Measurements from ENCODE around the gene NKAIN2.
"Not testable (repeated sequence)": the region's sequence is repeated elsewhere in the genome, so short reads cannot be mapped to it uniquely, and the experiment has no call there.

The NKAIN2 gene

GRCh38 chr6:123888771-123889513, 85.3 kb downstream of the NKAIN2 start:
- DNase-seq, result peak in 3 of 51 donors; percentile 1 to 41 (median 2)

DNA sequence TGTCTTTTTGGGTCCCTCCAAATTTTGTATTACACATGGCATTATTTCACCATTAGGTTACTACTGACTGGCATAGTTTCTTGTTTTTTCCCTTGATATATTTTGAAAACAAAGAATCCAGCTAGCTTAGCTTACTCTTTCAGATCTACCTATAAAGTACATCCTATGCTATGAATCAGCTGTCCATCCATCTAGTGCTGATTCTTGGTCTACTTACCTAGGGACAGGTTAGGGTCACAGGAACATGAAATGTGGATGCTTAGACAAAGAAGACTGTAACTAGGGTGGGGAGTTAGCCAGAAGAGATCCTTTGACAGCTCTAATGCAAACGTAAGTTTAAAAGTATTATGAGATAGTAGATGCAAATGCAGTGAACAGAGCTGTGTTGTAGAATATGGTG, 91.7 kb downstream of the NKAIN2 start:
- no peak for DNase-seq

GRCh38 chr6:123895806-123896205, 92.1 kb downstream of the NKAIN2 start:
- no peak for DNase-seq

GRCh38 chr6:123896869-123897268, 93.2 kb downstream of the NKAIN2 start:
- no peak for DNase-seq

DNA sequence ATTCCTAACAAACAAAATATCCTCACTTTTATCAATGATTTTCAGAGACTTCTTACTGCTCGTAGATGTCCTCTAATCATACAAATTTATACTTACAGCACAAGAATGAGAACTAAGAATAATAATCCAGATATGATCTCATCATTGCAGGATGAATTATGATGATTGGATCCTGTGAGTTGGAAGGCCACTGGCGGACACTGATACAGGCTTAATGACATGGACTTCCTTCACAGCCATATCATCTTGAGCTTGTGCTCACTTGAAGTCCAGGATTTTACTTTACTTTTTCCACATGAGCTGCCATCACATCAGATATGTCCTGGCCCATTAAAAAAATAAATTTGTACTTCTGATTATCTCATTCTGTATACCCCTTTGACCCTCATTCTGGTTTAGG, 94.3 kb downstream of the NKAIN2 start:
- DNase-seq, result no peak

- no peak for DNase-seq
Measured at GRCh38 chr6:123898665-123899064, 95.0 kb downstream of the NKAIN2 start.

- no peak for DNase-seq
Measured at GRCh38 chr6:123899745-123900144, 96.1 kb downstream of the NKAIN2 start.

DNA sequence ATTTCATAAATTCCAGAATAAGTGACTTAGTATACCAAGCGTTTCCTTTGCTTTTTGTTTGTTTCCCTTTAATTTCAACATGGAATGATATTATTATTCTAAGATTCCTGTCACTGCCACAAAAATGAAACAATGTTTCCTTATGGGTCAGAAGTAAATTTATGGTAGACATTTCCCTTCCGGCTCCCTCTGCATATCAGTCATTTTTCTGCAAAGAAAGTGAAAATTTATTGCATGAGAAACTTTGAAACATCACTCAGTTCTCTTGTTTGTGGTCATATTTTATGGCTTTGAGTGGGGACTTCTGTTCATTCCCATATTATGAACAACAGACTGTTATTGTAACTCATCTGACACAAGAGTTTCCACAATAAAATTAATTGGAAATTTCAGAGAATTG, 97.8 kb downstream of the NKAIN2 start:
- DNase-seq, result no peak

DNA sequence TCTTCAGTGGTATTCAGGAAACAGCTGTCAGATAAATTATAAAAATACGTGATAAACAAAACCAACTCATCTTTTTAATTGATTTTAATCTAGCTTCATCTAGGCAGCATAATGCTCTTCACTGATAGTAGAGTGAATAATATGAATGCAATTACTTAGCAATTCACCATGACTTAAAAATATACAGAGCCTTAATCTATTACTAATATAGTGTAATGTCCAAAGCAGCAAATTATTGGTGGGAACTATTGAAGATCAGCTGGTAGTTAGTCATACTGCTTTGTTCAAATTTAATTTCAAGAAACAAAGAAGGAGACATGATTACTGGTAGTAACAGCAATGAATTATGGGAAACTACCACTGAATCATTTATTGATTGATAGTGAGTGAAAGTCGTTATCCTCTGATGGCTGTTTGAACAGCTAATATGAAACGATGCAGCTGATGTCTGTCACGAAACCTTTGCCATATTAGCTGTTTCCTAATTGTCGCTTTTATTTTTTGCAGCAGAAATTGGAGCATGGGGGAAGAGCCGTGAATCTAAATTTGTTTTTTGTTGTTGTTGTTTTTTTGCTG, 99.2 kb downstream of the NKAIN2 start:
- DNase-seq, result no peak

- DNase-seq, result no peak
Measured at GRCh38 chr6:123904228-123904627, 100.6 kb downstream of the NKAIN2 start.

GRCh38 chr6:123908797-123909196, 105.1 kb downstream of the NKAIN2 start:
- DNase-seq, result no peak

- no peak for DNase-seq
Measured at GRCh38 chr6:123909989-123910388, 106.3 kb downstream of the NKAIN2 start.

DNA sequence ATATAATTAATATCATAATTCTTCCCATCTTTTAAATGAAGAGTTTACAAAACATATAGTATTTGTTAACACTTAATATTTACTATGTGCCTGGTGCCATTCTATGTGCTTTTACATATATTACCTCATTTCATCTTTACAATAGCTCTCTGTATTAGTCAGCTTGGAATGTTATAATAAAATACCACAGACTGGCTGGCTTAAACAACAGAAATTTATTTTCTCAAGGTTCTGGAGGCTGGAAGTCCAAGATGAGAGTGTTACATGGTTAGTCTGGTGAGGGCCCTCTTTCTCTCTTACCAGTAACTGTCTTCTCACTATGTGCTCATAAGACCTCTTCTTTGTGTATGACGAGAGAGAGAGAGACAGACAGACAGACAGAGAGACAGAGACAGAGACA, 110.2 kb downstream of the NKAIN2 start:
- no peak for DNase-seq

GRCh38 chr6:123923379-123923778, 119.7 kb downstream of the NKAIN2 start:
- not testable (repeated sequence) for DNase-seq

- no peak for DNase-seq
Measured at GRCh38 chr6:123925350-123925749, 121.7 kb downstream of the NKAIN2 start.

DNA sequence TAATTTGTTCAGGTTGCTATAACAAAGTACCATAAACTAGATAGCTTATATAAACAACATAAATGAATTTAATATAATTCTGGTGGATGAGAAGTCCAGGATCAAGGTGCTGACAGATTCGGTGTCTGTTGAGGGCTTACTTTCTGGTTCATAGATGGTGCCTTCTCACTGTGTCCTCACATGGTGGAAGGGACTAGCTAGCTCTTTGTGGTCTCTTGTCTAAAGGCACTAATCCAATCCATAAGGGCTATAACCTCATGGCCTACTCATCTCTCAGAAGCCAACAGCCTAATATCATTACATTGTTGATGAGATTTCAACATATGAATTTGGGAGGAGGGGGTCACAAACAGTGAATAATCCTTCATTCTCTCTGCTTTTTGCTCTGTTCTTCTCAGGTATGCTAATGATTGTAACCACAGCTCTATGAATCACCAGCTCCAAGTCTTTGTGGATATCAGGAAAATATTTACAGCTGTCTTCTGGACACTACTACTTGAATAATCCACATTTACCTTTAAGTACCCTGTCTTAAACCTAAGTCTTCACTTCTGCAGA, 122.3 kb downstream of the NKAIN2 start:
- DNase-seq, result no peak

- DNase-seq, result no peak
Measured at GRCh38 chr6:123928529-123928928, 124.9 kb downstream of the NKAIN2 start.

- DNase-seq, result no peak
Measured at GRCh38 chr6:123931928-123932327, 128.3 kb downstream of the NKAIN2 start.

DNA sequence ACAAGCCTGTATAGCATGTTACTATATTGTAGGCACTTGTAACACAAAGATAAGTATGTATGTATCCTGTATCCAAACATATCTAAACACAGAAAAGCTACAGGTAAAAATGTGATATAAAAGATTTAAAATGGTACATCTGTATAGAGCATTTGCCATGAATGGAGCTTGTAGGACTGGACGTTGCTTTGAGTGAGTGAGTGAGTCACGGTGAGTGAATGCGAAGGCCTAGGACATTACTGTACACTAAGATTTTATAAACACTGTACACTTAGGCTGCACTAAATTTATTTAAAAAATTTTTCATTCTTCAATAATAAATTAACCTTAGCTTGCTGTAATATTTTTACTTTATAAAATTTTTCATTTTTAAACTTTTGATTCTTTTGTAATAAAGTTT, 136.9 kb downstream of the NKAIN2 start:
- DNase-seq, result no peak

GRCh38 chr6:123941855-123942254, 138.2 kb downstream of the NKAIN2 start:
- DNase-seq, result no peak

DNA sequence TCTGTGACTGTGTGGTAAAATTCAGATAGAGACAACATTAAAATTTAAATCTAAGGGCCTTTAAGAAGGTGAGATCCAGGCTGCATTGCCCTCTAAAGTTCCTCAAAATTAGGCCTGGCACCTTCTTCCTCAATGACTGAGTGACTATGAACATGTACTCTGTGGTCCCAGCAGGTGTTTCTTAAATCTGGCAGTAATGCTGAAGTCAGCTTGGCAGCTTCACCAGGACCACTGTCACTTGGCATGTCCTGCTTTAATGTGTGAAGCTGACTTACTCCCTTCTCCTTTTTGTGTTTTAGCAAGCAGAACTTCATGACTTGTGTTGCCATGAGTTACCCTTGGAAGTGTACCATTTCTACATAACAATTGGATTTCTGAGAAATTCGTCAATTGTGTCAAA, 141.7 kb downstream of the NKAIN2 start:
- no peak for DNase-seq

GRCh38 chr6:123953920-123954319, 150.3 kb downstream of the NKAIN2 start:
- DNase-seq, result no peak

GRCh38 chr6:123956492-123957139, 153.0 kb downstream of the NKAIN2 start:
- DNase-seq, result no peak

Data from hypothalamus (tissue), 51 donors.